H9 (cell line): ENCODE data around the gene SLC24A3. TPM values are rescaled to one million over a fixed set of nuclear protein-coding genes. Genes with fewer than 3 reads are reported as not detected.

Experiments used
- DNase-seq: peaks from one replicate; pipeline ENCODE4 v3.0.0-alpha.2; 2017
- H2AFZ ChIP-seq: one replicate; pipeline ENCODE4 v1.6.1; 2013; ENCODE audit warnings: mild to moderate bottlenecking, low read length, control low read depth, moderate library complexity
- H2AK5ac ChIP-seq: 2 replicates; pipeline ENCODE4 v1.6.1; 2013; ENCODE audit warnings: low read length, control low read depth, mixed read lengths; ENCODE audit not compliant: insufficient read length
- H2BK120ac ChIP-seq: one replicate; pipeline ENCODE4 v1.6.1; 2013; ENCODE audit warnings: low read depth, mild to moderate bottlenecking, low read length, control low read depth, inconsistent platforms; ENCODE audit not compliant: poor library complexity, severe bottlenecking
- H2BK12ac ChIP-seq: 2 replicates; pipeline ENCODE4 v1.6.1; 2013; ENCODE audit warnings: low read length, control low read depth, mixed read lengths, low read depth; ENCODE audit not compliant: insufficient read length
- H2BK15ac ChIP-seq: 2 replicates; pipeline ENCODE4 v1.6.1; 2013; ENCODE audit warnings: low read depth, low read length, control low read depth
- H2BK20ac ChIP-seq: one replicate; pipeline ENCODE4 v1.6.1; 2013; ENCODE audit warnings: low read depth, mild to moderate bottlenecking, low read length, control low read depth, inconsistent platforms; ENCODE audit not compliant: poor library complexity, severe bottlenecking
- H2BK5ac ChIP-seq: 2 replicates; pipeline ENCODE4 v1.6.1; 2013; ENCODE audit warnings: low read length, control low read depth, mixed read lengths; ENCODE audit not compliant: insufficient read length
- H3K14ac ChIP-seq: 2 replicates; pipeline ENCODE4 v1.6.1; 2013; ENCODE audit warnings: low read length, control low read depth; ENCODE audit not compliant: insufficient read depth
- H3K18ac ChIP-seq: 2 replicates; pipeline ENCODE4 v1.6.1; 2013; ENCODE audit warnings: low read depth, mild to moderate bottlenecking, mixed read lengths, low read length, control low read depth; ENCODE audit not compliant: insufficient read length
- H3K23ac ChIP-seq: 2 replicates; pipeline ENCODE4 v1.6.1; 2013; ENCODE audit warnings: low read length, control low read depth, mixed read lengths, low read depth; ENCODE audit not compliant: insufficient read length
- H3K23me2 ChIP-seq: 2 replicates; pipeline ENCODE4 v1.6.1; 2013; ENCODE audit warnings: low read depth, mild to moderate bottlenecking, mixed read lengths, low read length, control low read depth; ENCODE audit not compliant: insufficient read length, poor library complexity, severe bottlenecking
- H3K27ac ChIP-seq: 2 replicates; pipeline ENCODE4 v1.5.1; 2013; ENCODE audit warnings: low read length, control low read depth, mixed read lengths, low read depth; ENCODE audit not compliant: insufficient read length
- H3K27me3 ChIP-seq: 2 replicates; pipeline ENCODE4 v1.6.1; 2013; ENCODE audit warnings: low read length, control low read depth, inconsistent platforms; ENCODE audit not compliant: insufficient read depth
- H3K4ac ChIP-seq: 2 replicates; pipeline ENCODE4 v1.6.1; 2013; ENCODE audit warnings: low read depth, mild to moderate bottlenecking, control low read depth, inconsistent platforms, low read length, moderate library complexity
- H3K4me1 ChIP-seq: 2 replicates; pipeline ENCODE4 v1.6.1; 2013; ENCODE audit warnings: low read length, control low read depth, inconsistent platforms; ENCODE audit not compliant: insufficient read depth
- H3K4me2 ChIP-seq: 2 replicates; pipeline ENCODE4 v1.6.1; 2013; ENCODE audit warnings: low read length, control low read depth, mixed read lengths; ENCODE audit not compliant: insufficient read length, insufficient read depth
- H3K56ac ChIP-seq: 2 replicates; pipeline ENCODE4 v1.6.1; 2013; ENCODE audit warnings: low read depth, mild to moderate bottlenecking, mixed read lengths, low read length, control low read depth; ENCODE audit not compliant: insufficient read length
- H3K79me1 ChIP-seq: 2 replicates; pipeline ENCODE4 v1.6.1; 2013; ENCODE audit warnings: low read depth, mild to moderate bottlenecking, moderate library complexity, low read length, control low read depth, inconsistent platforms; ENCODE audit not compliant: insufficient read depth, poor library complexity, severe bottlenecking
- H3K79me2 ChIP-seq: 2 replicates; pipeline ENCODE4 v1.6.1; 2013; ENCODE audit warnings: low read length, control low read depth, inconsistent platforms; ENCODE audit not compliant: insufficient read depth
- H3K9ac ChIP-seq: 2 replicates; pipeline ENCODE4 v1.6.1; 2013; ENCODE audit warnings: low read length, control low read depth, mixed read lengths; ENCODE audit not compliant: insufficient read length; ENCODE audit errors: extremely low read depth
- H3K9me3 ChIP-seq: one replicate; pipeline ENCODE4 v1.6.1; 2013; ENCODE audit warnings: low read depth, low read length, inconsistent platforms; ENCODE audit not compliant: control insufficient read depth
- H3T11ph ChIP-seq: one replicate; pipeline ENCODE4 v1.6.1; 2013; ENCODE audit warnings: mild to moderate bottlenecking, low read length, control low read depth, inconsistent platforms
- H4K20me1 ChIP-seq: one replicate; pipeline ENCODE4 v1.6.1; 2013; ENCODE audit not compliant: control insufficient read depth, insufficient read length, insufficient read depth
- H4K5ac ChIP-seq: 2 replicates; pipeline ENCODE4 v1.6.1; 2013; ENCODE audit warnings: low read depth, mild to moderate bottlenecking, mixed read lengths, low read length, control low read depth; ENCODE audit not compliant: insufficient read length
- H4K8ac ChIP-seq: replicated peaks from 2 replicates; pipeline ENCODE4 v1.6.1; 2013; ENCODE audit warnings: low read length, control low read depth, mixed read lengths, low read depth; ENCODE audit not compliant: insufficient read length
- H4K91ac ChIP-seq: 2 replicates; pipeline ENCODE4 v1.6.1; 2013; ENCODE audit warnings: low read depth, mild to moderate bottlenecking, moderate library complexity, mixed read lengths, low read length, control low read depth; ENCODE audit not compliant: insufficient read length
- H3K27ac Mint-ChIP-seq, 3 experiments: 2 replicates in 2 of 3; 3 replicates in 1 of 3; pipeline ENCODE4 v1.8.0; 2020 to 2021; ENCODE audit warnings: mixed read lengths in 3 of 3, mild to moderate bottlenecking in 1 of 3, moderate library complexity in 1 of 3
- H3K27me3 Mint-ChIP-seq: 2 replicates; pipeline ENCODE4 v1.8.0; 2021; ENCODE audit warnings: low read depth, mild to moderate bottlenecking, moderate library complexity, mixed read lengths
- H3K36me3 Mint-ChIP-seq, 3 experiments: 2 replicates in 2 of 3; 3 replicates in 1 of 3; pipeline ENCODE4 v1.8.0; 2020 to 2021; ENCODE audit warnings: low read depth in 3 of 3, mixed read lengths in 3 of 3; ENCODE audit not compliant: insufficient read depth in 1 of 3
- H3K4me1 Mint-ChIP-seq, 2 experiments: 2 replicates each; pipeline ENCODE4 v1.8.0; 2020; ENCODE audit warnings: mixed read lengths in 2 of 2
- H3K4me3 Mint-ChIP-seq, 2 experiments: 2 replicates in 1 of 2; 3 replicates in 1 of 2; pipeline ENCODE4 v1.8.0; 2020 to 2021; ENCODE audit warnings: mild to moderate bottlenecking in 2 of 2, mixed read lengths in 2 of 2, moderate library complexity in 1 of 2
- H3K9me3 Mint-ChIP-seq, 2 experiments: 2 replicates in 1 of 2; 3 replicates in 1 of 2; pipeline ENCODE4 v1.8.0; 2020; ENCODE audit warnings: mild to moderate bottlenecking in 2 of 2, mixed read lengths in 2 of 2, moderate library complexity in 1 of 2
- CTCF ChIP-seq: fragments of 200-600 bp; sonication (generic); conservative IDR thresholded peaks from 3 replicates; pipeline ENCODE4 v1.8.0; 2021; ENCODE audit warnings: antibody characterized with exemption, mild to moderate bottlenecking
- WGBS: extraction: QIAGEN DNeasy Blood & Tissue Kit; methylation state at CpG from one replicate; pipeline ENCODE4 v1.1.7; 2013; ENCODE audit warnings: missing lambda C conversion rate, low lambda C conversion rate, mixed read lengths; ENCODE audit not compliant: insufficient read length; ENCODE audit errors: extremely low coverage; 5-methylcytosine and 5-hydroxymethylcytosine counted together
- total RNA-seq: library from RNA; stranded (reverse); gene quantifications from 2 replicates; pipeline ENCODE4 v1.2.1, GENCODE V29; 2021

The SLC24A3 gene
- total RNA-seq, 1 experiment from 2014 or later: 0.83 TPM

- DNase-seq: no peak
- H2AFZ ChIP-seq: no peak overlapping the region
- no peak overlapping the region for H2AK5ac ChIP-seq
- no peak overlapping the region for H2BK15ac ChIP-seq
- H3K4me2 ChIP-seq: no peak overlapping the region
- H3K27ac ChIP-seq: no peak overlapping the region
- H3K4me3 Mint-ChIP-seq: no peak overlapping the region
- H2BK5ac ChIP-seq: no peak overlapping the region
- H3K27ac Mint-ChIP-seq: no peak overlapping the region; a peak in 1 of 7 replicates
- H3K23me2 ChIP-seq: no peaks in the 10 kb centered on the region
- H3K4me1 ChIP-seq: no peaks in the 10 kb centered on the region; the same call in 1 of the 2 replicates
- H2BK20ac ChIP-seq: no peak overlapping the region
- no peak overlapping the region for H4K8ac ChIP-seq
- peaks cover 2% of the 10 kb centered on the region; the same call in 1 of the 2 replicates for H3K27me3 Mint-ChIP-seq
- H4K91ac ChIP-seq: no peak overlapping the region
- H3K4me1 Mint-ChIP-seq: peaks cover 12 to 14% of the 10 kb centered on the region in 2 experiments
- H2BK12ac ChIP-seq: no peak overlapping the region
- no peaks in the 10 kb centered on the region for H3K27me3 ChIP-seq
- H3K14ac ChIP-seq: no peak overlapping the region
- H4K20me1 ChIP-seq: no peaks in the 10 kb centered on the region
- peaks cover 11 to 13% of the 10 kb centered on the region in 2 experiments for H3K9me3 Mint-ChIP-seq
- H3K23ac ChIP-seq: no peak overlapping the region
- no peak overlapping the region for H3K18ac ChIP-seq
- H3K9ac ChIP-seq: no peak overlapping the region
- H4K5ac ChIP-seq: no peak overlapping the region
- H3K36me3 Mint-ChIP-seq: peaks cover 0 to 5% (median 3%) of the 10 kb centered on the region in 3 experiments; a peak in 1 of 7 replicates
- no CpG with 5 or more reads among the region's 1 CpG for WGBS
- no peaks in the 10 kb centered on the region for H3K79me1 ChIP-seq
- no peak for TF ChIP-seq CTCF
- no peaks in the 10 kb centered on the region for H3K9me3 ChIP-seq
- no peaks in the 10 kb centered on the region for H3K79me2 ChIP-seq
- no peak overlapping the region for H3K4ac ChIP-seq
- H2BK120ac ChIP-seq: no peak overlapping the region
- no peak overlapping the region for H3T11ph ChIP-seq
- H3K56ac ChIP-seq: no peak overlapping the region
Observed at GRCh38 chr20:19743640-19743995, 531.2 kb downstream of the SLC24A3 start.
